Tibial artery (tissue), 4 donors: Measurements from ENCODE around the gene XRN1.

ENCODE experiments used
- DNase-seq, 2 donors: peaks; one replicate each; pipeline ENCODE4 v3.0.0-alpha.2; 2019
- H3K27ac ChIP-seq, 2 donors: fragments of 200-600 bp; sonication (generic) in 1 of 2; 1 replicate in 1 of 2; 2 replicates in 1 of 2; pipeline ENCODE4 v1.5.1; 2018 to 2019; ENCODE audit warnings: mild to moderate bottlenecking in 1 of 2
- H3K27me3 ChIP-seq, 2 donors: fragments of 200-600 bp; sonication (generic) in 1 of 2; one replicate each; pipeline versions ENCODE4 v1.5.1 to v1.6.0; 2016 to 2019
- H3K36me3 ChIP-seq, 3 donors: fragments of 200-600 bp; sonication (generic) in 2 of 3; one replicate each; pipeline ENCODE4 v1.5.1; 2016 to 2019; ENCODE audit warnings: mild to moderate bottlenecking in 2 of 3
- H3K4me1 ChIP-seq, 4 donors: fragments of 200-600 bp; sonication (generic) in 2 of 4; 1 replicate in 3 of 4; 2 replicates in 1 of 4; pipeline ENCODE4 v1.5.1; 2016 to 2019
- H3K4me3 ChIP-seq, 2 donors: fragments of 200-600 bp; sonication (generic) in 1 of 2; 1 replicate in 1 of 2; 2 replicates in 1 of 2; pipeline ENCODE4 v1.5.1; 2018 to 2019; ENCODE audit warnings: mild to moderate bottlenecking in 2 of 2
- H3K9me3 ChIP-seq, 3 donors: fragments of 200-600 bp; sonication (generic) in 1 of 3; one replicate each; pipeline ENCODE4 v1.5.1; 2016 to 2019
- CTCF ChIP-seq, 2 experiments: fragments of 200-600 bp in 1 of 2; fragments of 450-650 bp in 1 of 2; IDR thresholded peaks; one replicate each; pipeline ENCODE4 v1.5.1; 2017 to 2019; ENCODE audit warnings: antibody characterized with exemption in 2 of 2, mild to moderate bottlenecking in 1 of 2, moderate library complexity in 1 of 2
- intact Hi-C: fragments of 100-400 bp; cut with DNase I; formaldehyde crosslinking; loops from one replicate; pipeline ENCODE4 v1.15.0; 2023; ENCODE audit warnings: low total_unique reads

Gene XRN1

GRCh38 chr3:142287866-142288638 is 159.8 kb downstream of the XRN1 start:
- intact Hi-C loops = no loop called here
- no peak for TF ChIP-seq CTCF (IDR thresholded peaks at IDR 0.05)
- H3K27me3 ChIP-seq = no peaks in the 10 kb centered on the region
- H3K4me3 ChIP-seq = no peak overlapping the region
- H3K4me1 ChIP-seq = peaks cover 0 to 15% (median 0%) of the 10 kb centered on the region in 4 donors
- no peaks in the 10 kb centered on the region for H3K36me3 ChIP-seq
- DNase-seq = no peak
- no peaks in the 10 kb centered on the region for H3K9me3 ChIP-seq
- no peak overlapping the region for H3K27ac ChIP-seq

GRCh38 chr3:142285083-142285517 is 162.7 kb downstream of the XRN1 start:
- intact Hi-C loops = no loop called here
- H3K9me3 ChIP-seq = no peaks in the 10 kb centered on the region
- no peak overlapping the region for H3K27ac ChIP-seq
- H3K4me1 ChIP-seq = peaks cover 0 to 15% (median 0%) of the 10 kb centered on the region in 4 donors
- TF ChIP-seq CTCF (IDR thresholded peaks at IDR 0.05) = no peak
- no peak overlapping the region for H3K4me3 ChIP-seq
- no peak for DNase-seq
- H3K27me3 ChIP-seq = no peaks in the 10 kb centered on the region
- H3K36me3 ChIP-seq = no peaks in the 10 kb centered on the region

- no peak for TF ChIP-seq CTCF (IDR thresholded peaks at IDR 0.05)
- Histone ChIP-seq H3K9me3 (no peaks in the 10 kb centered on the region), H3K36me3 (no peaks in the 10 kb centered on the region), H3K27me3 (no peaks in the 10 kb centered on the region), H3K27ac (no peak overlapping the region), H3K4me3 (no peak overlapping the region), H3K4me1 (peaks cover 0 to 11% (median 0%) of the 10 kb centered on the region in 4 donors)
- no peak for DNase-seq
- intact Hi-C loops = no loop called here
Observed at GRCh38 chr3:142282503-142282902, 165.3 kb downstream of the XRN1 start.

- H3K4me1 ChIP-seq = peaks cover 0 to 7% (median 1%) of the 10 kb centered on the region in 4 donors
- TF ChIP-seq CTCF (IDR thresholded peaks at IDR 0.05) = no peak
- no peak for DNase-seq
- H3K27ac ChIP-seq = no peak overlapping the region
- intact Hi-C loops = no loop called here
- H3K4me3 ChIP-seq = no peak overlapping the region
- H3K9me3 ChIP-seq = no peaks in the 10 kb centered on the region
- no peaks in the 10 kb centered on the region for H3K27me3 ChIP-seq
- no peaks in the 10 kb centered on the region for H3K36me3 ChIP-seq
Observed at GRCh38 chr3:142281474-142281873, 166.4 kb downstream of the XRN1 start.

- no peaks in the 10 kb centered on the region for H3K9me3 ChIP-seq
- no peaks in the 10 kb centered on the region for H3K27me3 ChIP-seq
- peaks cover 0 to 16% (median 3%) of the 10 kb centered on the region in 4 donors for H3K4me1 ChIP-seq
- H3K4me3 ChIP-seq = no peak overlapping the region
- no peaks in the 10 kb centered on the region for H3K36me3 ChIP-seq
- H3K27ac ChIP-seq = no peak overlapping the region
- peak; percentile 59 to 76 for TF ChIP-seq CTCF (IDR thresholded peaks at IDR 0.05)
- intact Hi-C loops = loop anchor here (10.0 kb wide), 2 partner anchors 95 to 155 kb away; no protein-coding TSS in a partner anchor
- DNase-seq = peak in 1 of 2 donors; percentile 51
Observed at GRCh38 chr3:142279965-142280590, 167.8 kb downstream of the XRN1 start.
